Stimulated activated CD8-positive, alpha-beta memory T cell treated with anti-CD3 and anti-CD28 coated beads, Interleukin-4, amount 100 ng/mL, for 1 hour (primary cell): ENCODE results near the gene STAT4.
"Not testable (repeated sequence)": the region's sequence is repeated elsewhere in the genome, so short reads cannot be mapped to it uniquely, and the experiment has no call there.

Experiments used
- DNase-seq, 2 donors: peaks; one replicate each; pipeline ENCODE4 v3.0.0-alpha.2; 2020; ENCODE audit warnings: low read depth in 2 of 2, low spot score in 1 of 2

The STAT4 gene

DNA sequence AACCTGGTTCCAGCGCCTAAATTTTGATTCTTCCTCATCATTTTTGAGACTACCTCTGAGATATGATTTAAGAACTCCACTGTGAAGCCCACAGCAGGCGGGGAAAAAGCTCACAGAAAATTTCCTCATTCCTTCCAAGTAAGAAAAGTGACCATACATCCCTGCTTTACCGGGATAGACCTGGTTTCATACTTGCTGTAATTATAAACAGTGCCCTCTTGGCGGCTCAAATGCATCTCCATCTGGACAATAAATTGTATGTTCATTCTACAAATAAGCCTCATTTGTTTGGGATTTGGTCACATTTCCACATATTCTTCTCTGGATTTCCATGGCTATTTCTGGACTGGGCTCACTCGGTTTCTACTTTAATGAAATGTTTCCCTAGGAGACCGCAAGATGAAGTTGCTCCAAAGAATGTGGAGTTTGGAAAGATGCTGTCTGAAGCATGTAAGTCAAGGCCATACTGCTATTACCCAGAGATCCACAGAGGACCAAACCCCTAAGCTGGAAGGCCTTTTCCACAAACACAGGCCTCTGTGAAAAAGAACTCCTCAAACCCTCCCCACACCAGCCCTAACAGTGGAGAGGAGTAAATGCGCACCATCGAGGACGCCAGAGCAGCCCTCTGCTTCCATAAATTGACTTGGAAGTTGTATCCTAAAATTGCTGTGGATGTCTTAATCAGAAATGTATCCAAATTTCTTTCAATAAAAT lies 150.7 kb downstream of the STAT4 start:
- no peak for DNase-seq

DNA sequence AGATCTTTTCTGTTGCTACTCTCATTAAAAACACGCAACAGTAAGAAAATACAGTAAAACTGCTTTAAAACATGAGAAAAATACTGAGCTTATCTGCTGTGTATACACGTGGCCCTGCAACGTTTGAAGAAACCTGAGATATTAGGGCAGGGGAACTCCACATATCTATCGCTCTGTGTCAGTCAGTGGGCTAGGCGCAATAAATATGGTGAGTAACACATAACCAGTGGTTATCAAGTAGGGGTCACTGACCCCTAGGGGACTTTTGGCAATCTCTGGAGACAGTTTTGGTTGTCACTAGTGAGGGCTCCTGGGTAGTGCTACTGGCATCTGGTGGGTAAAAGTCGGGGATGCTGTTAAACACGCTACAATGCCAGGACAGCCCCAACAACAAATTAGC lies 151.7 kb downstream of the STAT4 start:
- DNase-seq = no peak

- no peak for DNase-seq
Measured at GRCh38 chr2:190997526-190998113, 153.2 kb downstream of the STAT4 start.

DNA sequence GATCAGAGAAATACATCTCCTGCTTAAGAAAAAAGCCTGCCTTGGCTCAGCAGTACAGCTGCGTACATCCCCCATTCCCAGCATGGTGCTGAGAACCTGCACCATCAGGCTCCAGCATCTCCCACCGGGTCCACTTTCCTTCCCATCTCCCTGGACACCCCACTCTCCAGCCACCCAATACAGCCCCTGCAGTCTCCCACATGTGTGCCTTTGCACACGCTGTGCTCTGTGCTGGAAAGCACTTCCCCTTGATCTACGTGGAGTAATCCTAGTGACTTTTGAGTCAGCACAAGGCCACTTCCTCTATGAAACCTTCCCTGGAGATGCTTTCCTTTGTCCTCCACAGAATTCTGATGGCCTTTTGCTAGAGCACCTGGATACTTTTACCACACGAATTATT lies 153.8 kb downstream of the STAT4 start:
- DNase-seq = no peak

GRCh38 chr2:190996338-190996946 lies 154.4 kb downstream of the STAT4 start:
- no peak for DNase-seq

DNA sequence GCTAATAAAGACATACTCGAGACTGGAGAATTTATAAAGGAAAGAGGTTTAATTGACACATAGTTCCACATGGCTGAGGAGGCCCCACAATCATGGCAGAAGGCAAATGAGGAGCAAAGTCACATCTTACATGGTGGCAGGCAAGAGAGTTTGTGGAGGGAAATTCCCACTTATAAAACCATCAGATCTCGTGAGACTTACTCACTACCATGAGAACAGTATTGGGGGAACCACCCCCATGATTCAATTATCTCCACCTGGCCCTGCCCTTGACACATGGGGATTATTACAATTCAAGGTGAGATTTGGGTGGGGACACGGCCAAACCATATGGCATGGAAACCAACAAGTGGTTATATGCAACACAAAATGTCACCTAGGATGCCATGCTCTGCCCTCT lies 155.5 kb downstream of the STAT4 start:
- DNase-seq = not testable (repeated sequence)

DNA sequence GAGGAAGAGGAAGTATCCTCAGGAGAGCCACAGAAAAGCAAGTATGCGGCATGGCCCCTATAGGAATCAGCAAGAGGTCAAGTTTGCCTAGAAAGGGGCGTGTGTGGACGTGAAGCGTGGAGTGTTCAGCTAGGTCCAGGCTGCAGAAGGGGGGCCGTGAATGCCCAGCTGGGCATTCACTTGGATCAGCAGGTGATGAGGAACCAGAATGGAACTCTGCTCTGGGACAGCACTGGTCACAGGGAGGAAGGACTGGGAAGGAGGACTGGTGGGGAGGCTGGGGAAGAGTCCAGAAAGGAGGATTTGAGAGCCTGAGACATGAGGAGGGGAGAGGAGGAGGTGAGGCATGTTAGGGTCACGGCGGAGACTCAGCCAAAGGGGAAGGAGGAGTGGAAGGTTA lies 156.6 kb downstream of the STAT4 start:
- DNase-seq = no peak

DNA sequence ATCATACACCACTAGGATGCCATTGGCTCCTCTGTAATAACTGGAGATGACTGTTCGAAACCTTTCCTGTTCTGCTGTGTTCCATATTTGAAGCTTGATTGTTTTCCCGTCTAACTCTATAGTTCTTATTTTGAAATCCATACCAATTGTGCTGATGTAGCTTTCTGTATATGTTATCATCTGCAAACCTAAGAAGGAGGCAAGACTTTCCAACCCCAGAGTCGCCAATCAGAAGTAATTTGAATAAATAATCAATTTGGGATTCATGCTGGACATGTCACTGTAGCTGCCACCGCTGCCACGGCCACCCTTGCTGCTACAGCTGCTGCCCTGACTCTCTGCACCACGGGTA lies 157.5 kb downstream of the STAT4 start:
- no peak for DNase-seq

- DNase-seq = no peak
Measured at GRCh38 chr2:190990132-190990531, 160.7 kb downstream of the STAT4 start.

DNA sequence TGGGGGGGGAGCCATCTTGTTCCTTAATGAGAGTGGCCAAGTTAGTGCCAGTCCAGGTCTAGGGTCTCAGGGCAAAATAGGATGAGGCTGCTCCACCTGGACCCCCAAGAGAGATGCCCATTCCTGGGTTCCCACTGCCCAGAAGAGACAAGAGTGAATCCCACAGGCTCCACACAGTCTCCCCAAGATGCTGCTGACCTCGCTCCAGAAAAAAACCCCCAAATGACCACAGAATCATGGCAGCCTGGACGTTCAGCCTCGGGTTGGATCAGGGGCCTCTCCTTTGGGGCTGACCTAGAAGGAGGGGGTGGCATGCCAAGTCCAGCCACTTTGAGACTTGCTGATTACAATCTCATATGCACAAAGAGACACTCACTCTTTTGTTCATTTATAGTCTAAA lies 161.9 kb downstream of the STAT4 start:
- no peak for DNase-seq

DNA sequence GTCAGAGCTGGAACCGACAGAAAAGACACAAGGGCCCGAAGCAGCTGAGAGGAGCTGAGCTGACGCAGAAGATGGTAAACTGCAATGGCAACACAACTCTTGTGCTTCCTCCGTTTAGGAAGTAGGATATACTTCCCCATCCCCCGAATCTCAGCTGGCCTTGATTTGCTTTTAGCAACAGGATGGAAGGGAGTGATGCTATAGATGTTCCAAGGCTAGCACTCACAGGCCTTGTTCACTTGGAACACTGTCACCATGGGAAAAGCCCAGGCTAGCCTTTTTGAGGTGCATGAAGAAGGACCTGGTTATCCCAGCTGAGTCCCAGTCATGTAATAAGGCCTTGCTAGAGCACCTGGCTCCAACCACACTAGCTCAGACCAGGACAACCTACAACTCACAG lies 162.9 kb downstream of the STAT4 start:
- no peak for DNase-seq

DNA sequence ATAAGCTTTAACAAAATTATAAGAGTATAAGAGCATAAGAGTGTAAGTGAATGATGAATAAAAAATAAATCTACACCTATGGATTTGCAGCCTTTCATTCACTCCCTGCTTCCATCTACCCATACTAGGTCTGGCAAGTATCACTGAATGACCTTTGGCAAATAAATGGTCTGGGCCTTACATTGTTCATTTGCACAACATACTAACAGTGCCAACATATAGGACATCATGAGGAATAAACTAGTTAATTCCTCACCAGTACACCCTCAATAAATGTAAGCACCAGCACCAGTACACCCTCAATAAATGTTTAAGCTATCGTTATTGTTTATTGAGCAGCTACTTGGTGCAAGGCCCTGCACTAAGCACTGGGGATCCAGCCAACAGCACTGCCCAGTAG lies 163.7 kb downstream of the STAT4 start:
- no peak for DNase-seq

DNA sequence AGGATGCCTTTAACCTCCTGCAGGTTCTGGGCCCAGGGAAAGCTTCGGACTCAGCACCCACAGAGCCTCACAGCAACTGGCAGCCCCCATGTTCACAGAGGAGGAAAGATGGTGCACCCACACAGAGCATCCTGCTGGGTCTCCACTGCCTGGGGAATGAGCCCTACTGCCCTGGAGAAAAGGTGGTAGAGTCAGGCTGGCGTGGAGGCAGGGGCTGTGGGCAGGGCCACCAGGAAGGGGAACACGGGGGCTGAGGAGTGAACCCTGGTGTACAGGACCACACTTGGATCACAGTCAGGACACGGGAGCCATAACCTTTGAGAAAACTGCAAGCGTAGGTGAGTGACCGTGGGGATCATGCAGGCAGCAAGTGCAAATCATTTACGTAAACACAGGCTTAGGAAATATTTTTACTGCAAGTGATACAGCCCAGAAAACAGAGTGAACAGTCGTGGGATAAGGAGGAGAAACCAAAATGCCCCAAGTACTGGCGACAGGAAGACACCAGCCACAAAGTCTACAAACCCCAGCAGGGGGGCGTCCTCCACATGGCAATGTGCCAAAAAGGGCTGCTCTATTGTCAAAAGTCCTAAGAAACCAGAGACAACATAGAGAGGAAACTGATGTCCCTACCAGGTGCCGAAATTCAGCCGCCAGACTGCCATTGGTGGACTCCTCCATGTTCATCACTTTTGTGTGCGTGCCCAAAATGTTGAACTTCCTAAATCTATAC lies 164.4 kb downstream of the STAT4 start:
- no peak for DNase-seq

DNA sequence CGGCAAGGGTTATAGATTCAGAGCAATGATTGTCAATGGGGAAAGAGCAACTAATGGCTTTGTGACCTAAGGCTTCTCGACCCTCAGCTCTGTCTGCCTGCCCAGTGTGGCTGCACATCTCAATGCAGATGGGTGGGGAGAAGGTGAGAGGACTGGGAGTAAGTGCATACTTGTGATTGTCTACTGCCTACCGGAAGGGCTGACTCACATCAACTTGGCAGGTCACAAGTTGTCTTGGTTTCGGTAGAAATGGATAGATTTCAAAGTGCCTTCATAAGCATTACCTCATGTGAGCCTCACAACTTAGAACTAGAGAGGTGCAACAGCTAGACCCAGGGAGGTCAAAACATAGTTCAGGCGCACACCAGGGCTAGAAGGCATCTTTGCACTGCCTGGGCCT lies 166.2 kb downstream of the STAT4 start:
- DNase-seq = no peak

GRCh38 chr2:190982262-190983034 lies 168.3 kb downstream of the STAT4 start:
- no peak for DNase-seq

DNA sequence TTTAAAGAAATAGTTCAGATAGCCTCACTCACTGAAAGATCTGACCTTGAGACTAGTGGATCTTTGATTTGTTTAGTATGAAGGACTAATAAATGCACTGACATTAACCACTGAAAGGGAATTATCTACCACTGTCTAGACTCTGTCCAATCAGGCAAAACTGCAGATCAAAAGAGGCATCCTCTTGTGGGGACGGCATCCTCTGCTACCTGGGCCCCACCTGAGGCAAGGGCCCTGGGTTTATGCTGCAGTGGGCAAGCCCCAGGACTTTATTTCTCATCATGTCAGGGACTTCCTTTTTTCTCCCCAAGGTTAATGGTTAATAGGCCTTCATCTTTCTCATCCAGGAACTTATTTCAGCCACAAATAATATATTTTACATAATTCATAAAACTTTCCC lies 169.1 kb downstream of the STAT4 start:
- no peak for DNase-seq

GRCh38 chr2:190981333-190981732 lies 169.5 kb downstream of the STAT4 start:
- DNase-seq = no peak

DNA sequence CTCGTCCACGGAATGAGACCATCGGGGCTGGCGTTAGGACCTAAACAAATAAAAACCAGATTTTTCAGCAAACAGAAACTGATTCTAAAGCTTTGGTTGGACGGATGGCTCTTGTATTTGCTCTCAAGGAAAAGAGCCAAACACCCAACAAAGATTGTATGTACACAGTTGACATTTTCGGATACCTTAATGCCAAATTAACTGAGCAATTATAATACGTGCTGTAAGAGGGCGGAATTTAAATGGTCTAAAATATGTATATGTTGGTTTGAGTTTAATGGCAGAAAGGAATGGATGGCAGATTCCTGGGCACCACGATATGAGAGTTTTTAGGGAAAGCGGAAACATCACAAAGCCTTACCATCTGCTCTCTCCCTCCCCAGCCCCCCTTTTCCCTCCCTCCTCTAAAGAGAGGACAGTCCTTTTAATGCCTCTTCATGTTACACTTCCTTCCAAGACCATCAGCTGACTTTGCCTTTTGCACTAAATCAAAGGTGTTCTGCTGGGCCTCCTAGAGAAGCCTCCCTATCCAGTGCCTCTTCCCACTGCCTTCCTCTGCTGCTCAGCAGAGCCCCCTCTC lies 170.1 kb downstream of the STAT4 start:
- DNase-seq = no peak

DNA sequence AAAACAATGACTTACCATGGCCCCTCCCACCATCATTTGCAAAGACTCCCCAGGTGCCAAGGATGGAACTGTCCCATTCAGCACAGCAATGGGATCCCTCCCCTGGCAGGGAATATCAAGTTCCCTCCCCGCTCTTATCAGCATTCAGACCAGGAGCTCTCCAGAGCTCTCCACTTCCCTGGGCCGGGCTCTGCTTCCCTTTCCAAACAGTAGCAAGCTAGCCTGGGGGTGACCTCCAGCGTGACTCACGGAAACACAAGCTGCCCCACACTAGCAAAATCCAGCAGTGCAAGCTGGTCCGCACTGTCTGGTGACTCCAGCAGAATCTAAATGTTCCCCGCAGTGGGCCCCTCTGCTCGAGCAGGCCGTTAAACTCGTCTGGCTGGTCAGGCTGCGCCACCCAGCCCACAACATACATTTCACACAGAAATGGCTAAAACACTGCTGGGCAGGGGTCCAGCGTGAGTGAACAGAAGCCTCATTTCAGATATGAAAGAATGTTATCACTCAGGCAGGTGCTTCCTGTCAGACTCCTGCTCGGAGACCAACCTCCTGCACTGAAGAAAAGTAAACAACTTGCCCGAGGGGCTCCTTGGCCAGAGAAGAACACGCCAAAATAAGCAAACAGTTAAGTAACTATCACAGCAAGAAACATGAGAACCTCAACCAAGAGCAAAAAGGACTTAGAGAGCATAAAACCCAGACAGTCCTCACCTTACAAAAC lies 170.7 kb downstream of the STAT4 start:
- DNase-seq = no peak
